Measurements from ENCODE around the gene COPZ1. TPM values are rescaled to one million over a fixed set of nuclear protein-coding genes. Genes with fewer than 3 reads are reported as not detected.

The COPZ1 gene
- total and polyA plus RNA-seq, 2 donors (not counting 1 experiment from before 2014, with no cell fraction given), result 97.9 to 305 TPM

DNA sequence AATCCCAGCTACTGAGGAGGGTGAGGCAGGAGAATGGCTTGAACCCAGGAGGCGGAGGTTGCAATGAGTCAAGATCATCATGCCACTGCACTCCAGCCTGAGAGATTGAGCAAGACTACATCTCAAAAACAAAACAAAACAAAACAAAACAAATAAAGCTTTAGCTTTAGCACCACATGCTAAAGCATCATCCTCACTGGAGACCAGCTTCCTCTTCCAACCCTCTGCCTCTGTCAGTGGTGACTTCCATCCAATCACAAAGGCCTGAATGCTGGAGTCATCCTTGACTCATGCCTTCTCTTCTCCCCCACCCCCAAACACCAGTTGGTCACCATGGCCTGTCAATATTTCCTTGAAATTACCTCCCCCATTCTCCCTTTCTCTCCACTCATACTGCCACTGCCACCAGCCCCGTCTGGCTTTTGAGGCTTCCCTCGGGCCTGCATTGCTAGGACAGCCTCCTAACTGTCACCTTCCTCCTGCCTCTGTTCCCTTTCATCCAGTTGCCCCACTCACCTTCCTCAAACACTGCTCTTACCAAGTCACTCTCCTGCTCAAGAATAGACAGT lies 58.2 kb downstream of the COPZ1 start:
- no peak for TF ChIP-seq EZH2 (IDR thresholded peaks at IDR 0.05; ENCODE audit: low read length, missing control alignments)
- TF ChIP-seq, protein P1, sequence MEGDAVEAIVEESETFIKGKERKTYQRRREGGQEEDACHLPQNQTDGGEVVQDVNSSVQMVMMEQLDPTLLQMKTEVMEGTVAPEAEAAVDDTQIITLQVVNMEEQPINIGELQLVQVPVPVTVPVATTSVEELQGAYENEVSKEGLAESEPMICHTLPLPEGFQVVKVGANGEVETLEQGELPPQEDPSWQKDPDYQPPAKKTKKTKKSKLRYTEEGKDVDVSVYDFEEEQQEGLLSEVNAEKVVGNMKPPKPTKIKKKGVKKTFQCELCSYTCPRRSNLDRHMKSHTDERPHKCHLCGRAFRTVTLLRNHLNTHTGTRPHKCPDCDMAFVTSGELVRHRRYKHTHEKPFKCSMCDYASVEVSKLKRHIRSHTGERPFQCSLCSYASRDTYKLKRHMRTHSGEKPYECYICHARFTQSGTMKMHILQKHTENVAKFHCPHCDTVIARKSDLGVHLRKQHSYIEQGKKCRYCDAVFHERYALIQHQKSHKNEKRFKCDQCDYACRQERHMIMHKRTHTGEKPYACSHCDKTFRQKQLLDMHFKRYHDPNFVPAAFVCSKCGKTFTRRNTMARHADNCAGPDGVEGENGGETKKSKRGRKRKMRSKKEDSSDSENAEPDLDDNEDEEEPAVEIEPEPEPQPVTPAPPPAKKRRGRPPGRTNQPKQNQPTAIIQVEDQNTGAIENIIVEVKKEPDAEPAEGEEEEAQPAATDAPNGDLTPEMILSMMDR (conservative IDR thresholded peaks at IDR 0.05 in 1 of 2, IDR thresholded peaks at IDR 0.05 in 1 of 2; ENCODE audit: low read depth in 1 of 2, low read length in 2 of 2), result no peak
- H3K36me3 ChIP-seq (ENCODE audit: control insufficient read depth, insufficient read depth, low read length), result no peaks in the 10 kb centered on the region
- no peak overlapping the region for H3K9ac ChIP-seq (ENCODE audit: insufficient read depth, low read length)
- no peaks in the 10 kb centered on the region for H3K27me3 ChIP-seq (ENCODE audit: control insufficient read depth, insufficient read depth, low read length)
- peak; percentile 82 to 88 for DNase-seq (ENCODE audit: low read depth in 2 of 2)
- no peaks in the 10 kb centered on the region for H4K20me1 ChIP-seq (ENCODE audit: control insufficient read depth, extremely low read depth, insufficient read depth, low read length)
- no peak overlapping the region for H2AFZ ChIP-seq (ENCODE audit: low read length)
- H3K27ac ChIP-seq (ENCODE audit: insufficient read depth, low read length), result peak overlapping the region; percentile 78
- H3K9me3 ChIP-seq (ENCODE audit: control insufficient read depth, insufficient read depth, low read depth, low read length), result no peaks in the 10 kb centered on the region
- H3K4me3 ChIP-seq (replicated peaks in 1 of 4; ENCODE audit: control extremely low read depth in 1 of 4, insufficient read depth in 1 of 4, low read depth in 3 of 4, low read length in 4 of 4), result no peak overlapping the region
- no peak overlapping the region for H3K4me2 ChIP-seq (ENCODE audit: extremely low read depth, insufficient read depth, low read length)
- H3K79me2 ChIP-seq (ENCODE audit: control insufficient read depth, insufficient read depth, low read length), result no peaks in the 10 kb centered on the region
- peaks cover 9% of the 10 kb centered on the region for H3K4me1 ChIP-seq (ENCODE audit: control insufficient read depth, extremely low read depth, insufficient read depth, low read length)

DNA sequence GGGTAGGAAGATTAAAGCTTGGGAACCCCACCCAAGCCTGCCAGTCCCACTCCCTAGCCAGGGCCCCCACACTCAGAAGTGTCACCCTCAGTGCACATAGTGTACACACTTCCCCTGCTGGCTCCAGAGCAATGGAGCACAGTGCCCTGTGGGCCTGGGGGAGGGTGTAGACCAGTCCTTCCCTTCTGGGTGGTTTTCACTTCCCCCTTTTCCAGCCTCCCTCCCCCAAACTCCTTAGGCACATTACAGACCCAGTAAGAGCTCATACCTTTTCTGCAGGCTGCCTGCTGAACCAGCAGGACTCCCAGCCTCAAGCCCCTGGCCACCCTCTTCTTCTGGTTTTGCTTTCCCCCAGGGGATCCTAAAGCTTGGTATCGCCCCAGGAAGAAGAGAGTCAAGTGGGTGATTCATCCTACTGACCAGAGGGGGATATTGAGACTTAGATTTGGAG lies 59.7 kb downstream of the COPZ1 start, which contains the start of gene ZNF385A:
Gene ZNF385A, minus strand, starts transcription at position 143 of the 451 bp plus-strand sequence. CDS start 219 bp downstream, outside the sequence.
- H4K20me1 ChIP-seq (ENCODE audit: control insufficient read depth, extremely low read depth, insufficient read depth, low read length), result no peaks in the 10 kb centered on the region
- no peaks in the 10 kb centered on the region for H3K36me3 ChIP-seq (ENCODE audit: control insufficient read depth, insufficient read depth, low read length)
- peak within 1 kb of the TSS; percentile 78 for H3K27ac ChIP-seq (ENCODE audit: insufficient read depth, low read length)
- no peaks in the 10 kb centered on the region for H3K27me3 ChIP-seq (ENCODE audit: control insufficient read depth, insufficient read depth, low read length)
- no peak within 1 kb of the TSS for H3K4me2 ChIP-seq (ENCODE audit: extremely low read depth, insufficient read depth, low read length)
- no peak within 1 kb of the TSS for H3K9ac ChIP-seq (ENCODE audit: insufficient read depth, low read length)
- no peak within 1 kb of the TSS for H2AFZ ChIP-seq (ENCODE audit: low read length)
- TF ChIP-seq, protein P1 (conservative IDR thresholded peaks at IDR 0.05 in 1 of 2, IDR thresholded peaks at IDR 0.05 in 1 of 2; ENCODE audit: low read depth in 1 of 2, low read length in 2 of 2), result no peak
- TF ChIP-seq EZH2 (IDR thresholded peaks at IDR 0.05; ENCODE audit: low read length, missing control alignments), result no peak
- no peaks in the 10 kb centered on the region for H3K79me2 ChIP-seq (ENCODE audit: control insufficient read depth, insufficient read depth, low read length)
- H3K4me3 ChIP-seq (replicated peaks in 1 of 4; ENCODE audit: control extremely low read depth in 1 of 4, insufficient read depth in 1 of 4, low read depth in 3 of 4, low read length in 4 of 4), result no peak within 1 kb of the TSS
- peaks cover 5% of the 10 kb centered on the region for H3K4me1 ChIP-seq (ENCODE audit: control insufficient read depth, extremely low read depth, insufficient read depth, low read length)
- DNase-seq (ENCODE audit: low read depth in 2 of 2), result no peak
- no peaks in the 10 kb centered on the region for H3K9me3 ChIP-seq (ENCODE audit: control insufficient read depth, insufficient read depth, low read depth, low read length)

DNA sequence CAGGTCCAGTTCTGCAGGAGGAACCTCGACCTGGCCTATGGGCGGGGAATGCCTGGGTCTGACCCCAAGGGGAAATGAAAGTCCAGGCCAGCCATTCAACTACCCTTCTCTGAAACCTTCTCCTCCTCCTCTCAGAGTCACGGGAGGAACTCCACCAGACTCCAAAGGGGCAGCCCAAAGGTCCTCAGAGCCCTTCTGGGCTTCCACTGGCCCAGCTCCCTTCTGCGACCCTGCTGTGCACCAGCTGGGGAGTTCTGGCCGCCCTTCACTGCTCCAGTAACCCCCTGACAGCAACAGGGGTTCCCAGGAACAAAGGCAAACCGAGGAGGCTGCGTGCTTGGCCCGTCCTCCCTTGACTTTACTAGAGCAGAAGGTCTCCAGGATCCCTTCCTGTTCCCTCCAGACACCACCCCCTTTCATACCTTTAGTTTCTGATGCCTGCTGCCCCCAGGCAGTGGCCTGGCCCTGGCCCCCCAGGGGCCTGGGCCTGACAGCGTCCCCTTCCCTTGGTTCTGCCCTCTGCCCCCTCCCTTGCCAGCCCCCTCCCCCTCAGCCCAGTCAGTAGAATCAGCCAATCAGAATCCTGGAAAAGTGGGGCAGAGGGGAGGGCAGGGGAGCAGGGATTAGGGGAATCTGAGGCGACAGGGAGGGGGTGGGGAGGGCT lies 60.5 kb downstream of the COPZ1 start:
- no peak for DNase-seq (ENCODE audit: low read depth in 2 of 2)
- H3K4me3 ChIP-seq (replicated peaks in 1 of 4; ENCODE audit: control extremely low read depth in 1 of 4, insufficient read depth in 1 of 4, low read depth in 3 of 4, low read length in 4 of 4), result no peak overlapping the region
- H2AFZ ChIP-seq (ENCODE audit: low read length), result no peak overlapping the region
- no peak overlapping the region for H3K27ac ChIP-seq (ENCODE audit: insufficient read depth, low read length)
- H4K20me1 ChIP-seq (ENCODE audit: control insufficient read depth, extremely low read depth, insufficient read depth, low read length), result no peaks in the 10 kb centered on the region
- H3K27me3 ChIP-seq (ENCODE audit: control insufficient read depth, insufficient read depth, low read length), result no peaks in the 10 kb centered on the region
- no peaks in the 10 kb centered on the region for H3K79me2 ChIP-seq (ENCODE audit: control insufficient read depth, insufficient read depth, low read length)
- no peak overlapping the region for H3K4me2 ChIP-seq (ENCODE audit: extremely low read depth, insufficient read depth, low read length)
- peaks cover 5% of the 10 kb centered on the region for H3K4me1 ChIP-seq (ENCODE audit: control insufficient read depth, extremely low read depth, insufficient read depth, low read length)
- no peaks in the 10 kb centered on the region for H3K36me3 ChIP-seq (ENCODE audit: control insufficient read depth, insufficient read depth, low read length)
- H3K9me3 ChIP-seq (ENCODE audit: control insufficient read depth, insufficient read depth, low read depth, low read length), result no peaks in the 10 kb centered on the region
- H3K9ac ChIP-seq (ENCODE audit: insufficient read depth, low read length), result no peak overlapping the region
- no peak for TF ChIP-seq EZH2 (IDR thresholded peaks at IDR 0.05; ENCODE audit: low read length, missing control alignments)
- TF ChIP-seq, protein P1 (conservative IDR thresholded peaks at IDR 0.05 in 1 of 2, IDR thresholded peaks at IDR 0.05 in 1 of 2; ENCODE audit: low read depth in 1 of 2, low read length in 2 of 2), result no peak
